ENCODE measurements around the gene TMEM191B.
"Not testable (repeated sequence)": the region's sequence is repeated elsewhere in the genome, so short reads cannot be mapped to it uniquely, and the experiment has no call there.

GRCh38 chr22:18549458-18550179 is 22.0 kb downstream of the TMEM191B start:
- TF ChIP-seq CTCF (IDR thresholded peaks at IDR 0.05; ENCODE audit: low read length); EZH2 (IDR thresholded peaks at IDR 0.05; ENCODE audit: borderline replicate concordance, low read length): not testable (repeated sequence)

Measured in OCI-LY1 (cell line).